ENCODE results near the gene DECR2. TPM values are rescaled to one million over a fixed set of nuclear protein-coding genes. Genes with fewer than 3 reads are reported as not detected.
A peak's percentile ranks its signal among the peaks of the same experiment; 100 is the strongest.

DECR2 gene
- total RNA-seq, 4 donors from 2014 or later: 3.1 to 13.5 (median 9.5) TPM

GRCh38 chr16:370979-371514, 30.6 kb upstream of the DECR2 start:
- no peak overlapping the region for H3K4me3 ChIP-seq (replicated peaks in 1 of 3)
- peak overlapping the region in 1 of 3 donors; percentile 51 for H3K27ac ChIP-seq
- peak in 1 of 2 donors; percentile 24 for DNase-seq
- H3K4me1 ChIP-seq: peaks cover 6 to 17% of the 10 kb centered on the region in 2 donors
- H3K36me3 ChIP-seq: peaks cover 30 to 44% of the 10 kb centered on the region in 2 donors
- TF ChIP-seq CTCF (IDR thresholded peaks at IDR 0.05): no peak
- TF ChIP-seq POLR2A (IDR thresholded peaks at IDR 0.05): no peak
- intact Hi-C loops (cut with DNase I): no loop called here
- no peaks in the 10 kb centered on the region for H3K27me3 ChIP-seq
- no peaks in the 10 kb centered on the region for H3K9me3 ChIP-seq
- 43 to 59% methylated on average over 4 to 9 of the region's 10 CpGs for WGBS, 2 donors

GRCh38 chr16:371515-372301, 30.0 kb upstream of the DECR2 start:
- TF ChIP-seq POLR2A (IDR thresholded peaks at IDR 0.05): no peak
- TF ChIP-seq CTCF (IDR thresholded peaks at IDR 0.05): no peak
- Histone ChIP-seq H3K27ac (no peak overlapping the region), H3K27me3 (no peaks in the 10 kb centered on the region), H3K4me1 (peaks cover 6 to 17% of the 10 kb centered on the region in 2 donors), H3K36me3 (peaks cover 27 to 46% of the 10 kb centered on the region in 2 donors), H3K4me3 (replicated peaks in 1 of 3) (no peak overlapping the region), H3K9me3 (no peaks in the 10 kb centered on the region)
- 91 to 93% methylated on average over 16 to 26 of the region's 31 CpGs for WGBS, 2 donors
- no peak for DNase-seq
- intact Hi-C loops (cut with DNase I): no loop called here

- Histone ChIP-seq H3K27me3 (no peaks in the 10 kb centered on the region), H3K27ac (no peak overlapping the region), H3K9me3 (no peaks in the 10 kb centered on the region), H3K4me1 (peaks cover 6 to 17% of the 10 kb centered on the region in 2 donors), H3K4me3 (replicated peaks in 1 of 3) (no peak overlapping the region), H3K36me3 (peaks cover 19 to 46% of the 10 kb centered on the region in 2 donors)
- no peak for DNase-seq
- no peak for TF ChIP-seq POLR2A (IDR thresholded peaks at IDR 0.05)
- no peak for TF ChIP-seq CTCF (IDR thresholded peaks at IDR 0.05)
- WGBS, 2 donors: 96 to 98% methylated on average over 13 to 16 of the region's 19 CpGs
- intact Hi-C loops (cut with DNase I): no loop called here
Observed at GRCh38 chr16:372302-372983, 29.2 kb upstream of the DECR2 start.

- Histone ChIP-seq H3K9me3 (no peaks in the 10 kb centered on the region), H3K4me1 (peaks cover 6 to 17% of the 10 kb centered on the region in 2 donors), H3K27ac (no peak overlapping the region), H3K27me3 (no peaks in the 10 kb centered on the region), H3K4me3 (replicated peaks in 1 of 3) (no peak overlapping the region), H3K36me3 (peaks cover 15 to 41% of the 10 kb centered on the region in 2 donors)
- intact Hi-C loops (cut with DNase I): no loop called here
- DNase-seq: no peak
- no peak for TF ChIP-seq POLR2A (IDR thresholded peaks at IDR 0.05)
- TF ChIP-seq CTCF (IDR thresholded peaks at IDR 0.05): no peak
- WGBS, 2 donors: 79 to 97% methylated on average over 4 to 5 of the region's 5 CpGs
Observed at GRCh38 chr16:373020-373598, 28.6 kb upstream of the DECR2 start.

Measured in thyroid gland (tissue), 4 donors.